Stomach (tissue), 9 donors: ENCODE data around the gene RBL1. TPM values are rescaled to one million over a fixed set of nuclear protein-coding genes. Genes with fewer than 3 reads are reported as not detected.
A peak's percentile ranks its signal among the peaks of the same experiment; 100 is the strongest.
"Not testable (repeated sequence)": the region's sequence is repeated elsewhere in the genome, so short reads cannot be mapped to it uniquely, and the experiment has no call there.

Experiments used
- DNase-seq, 2 donors: peaks; one replicate each; pipeline versions ENCODE4 v3.0.0 to v3.0.0-alpha.2; 2013 to 2019
- H3K27ac ChIP-seq, 5 donors: fragments of 200-600 bp in 4 of 5; sonication (generic) in 4 of 5; one replicate each; pipeline ENCODE4 v1.5.1; 2013 to 2019; ENCODE audit warnings: mild to moderate bottlenecking in 1 of 5, moderate library complexity in 1 of 5
- H3K27me3 ChIP-seq, 3 donors: fragments of 200-600 bp; sonication (generic); one replicate each; pipeline ENCODE4 v1.5.1; 2017 to 2019; ENCODE audit warnings: mixed run types in 1 of 3
- H3K36me3 ChIP-seq, 4 donors: fragments of 200-600 bp; sonication (generic); 1 replicate in 3 of 4; 2 replicates in 1 of 4; pipeline ENCODE4 v1.5.1; 2016 to 2019
- H3K4me1 ChIP-seq, 4 donors: fragments of 200-600 bp; sonication (generic); one replicate each; pipeline ENCODE4 v1.5.1; 2016 to 2019
- H3K4me3 ChIP-seq, 4 donors: fragments of 200-600 bp; sonication (generic) in 3 of 4; one replicate each; pipeline ENCODE4 v1.5.1; 2016 to 2019; ENCODE audit warnings: mild to moderate bottlenecking in 1 of 4
- H3K9me3 ChIP-seq, 4 donors: fragments of 200-600 bp; sonication (generic); one replicate each; pipeline ENCODE4 v1.5.1; 2016 to 2019
- CTCF ChIP-seq, 7 experiments: fragments of 450-650 bp in 4 of 7; fragments of 200-600 bp in 3 of 7; sonication (generic) in 3 of 7; IDR thresholded peaks; one replicate each; pipeline ENCODE4 v1.5.1; 2016 to 2019; ENCODE audit warnings: antibody characterized with exemption in 7 of 7, control low read depth in 2 of 7, mild to moderate bottlenecking in 1 of 7
- EP300 ChIP-seq: sonication (generic); formaldehyde crosslinking; IDR thresholded peaks from one replicate; pipeline ENCODE4 v1.6.1; 2017; ENCODE audit warnings: antibody characterized with exemption
- POLR2A ChIP-seq, 4 donors: fragments of 450-650 bp; IDR thresholded peaks; one replicate each; pipeline ENCODE4 v1.6.1; 2016; ENCODE audit warnings: antibody characterized with exemption in 4 of 4, control low read depth in 2 of 4, mild to moderate bottlenecking in 1 of 4, moderate library complexity in 1 of 4
- POLR2AphosphoS5 ChIP-seq, 3 donors: sonication (generic); formaldehyde crosslinking; IDR thresholded peaks; one replicate each; pipeline ENCODE4 v1.6.1; 2016; ENCODE audit warnings: antibody characterized with exemption in 3 of 3
- WGBS, 5 donors: extraction: QIAGEN DNeasy Blood & Tissue Kit in 3 of 5; methylation state at CpG; one replicate each; pipeline versions ENCODE4 v1.1.5 to v1.1.7; 2013 to 2018; 5-methylcytosine and 5-hydroxymethylcytosine counted together
- intact Hi-C: fragments of 100-400 bp; cut with DNase I; formaldehyde crosslinking; loops from one replicate; pipeline ENCODE4 v1.15.1; 2023; ENCODE audit warnings: low total_unique reads
- polyA plus RNA-seq, 3 donors: library from polyadenylated mRNA; stranded (reverse); fragments of 200-250 nt; gene quantifications; one replicate each; pipeline ENCODE4 v1.2.3, GENCODE V29; 2013
- total RNA-seq, 5 donors: library from RNA; depleted of rRNA; stranded (reverse); fragments of >200 nt; gene quantifications; one replicate each; pipeline versions ENCODE4 v1.1.0 to v1.2.3, GENCODE V29; 2014 to 2016
- donor health status: healthy with polysubstance abuse.
- donor health status: Bipolar disorder and iron deficiency.
- donor health status: healthy.

Gene RBL1
- total and polyA plus RNA-seq, 8 donors: 1.5 to 13.0 (median 2.5) TPM

- Histone ChIP-seq H3K9me3 (no peaks in the 10 kb centered on the region), H3K36me3 (peaks cover 11 to 74% (median 68%) of the 10 kb centered on the region in 4 donors), H3K27ac (no peak overlapping the region), H3K4me3 (no peak overlapping the region), H3K27me3 (no peaks in the 10 kb centered on the region), H3K4me1 (no peaks in the 10 kb centered on the region)
- no peak for DNase-seq
- TF ChIP-seq POLR2AphosphoS5 (IDR thresholded peaks at IDR 0.05) (no peak), POLR2A (IDR thresholded peaks at IDR 0.05) (no peak), CTCF (IDR thresholded peaks at IDR 0.05) (no peak), EP300 (no peak)
- WGBS, 5 donors: 91 to 99% (median 96%) methylated on average over 4 of the region's 4 CpGs
- intact Hi-C loops: no loop called here
Observed at GRCh38 chr20:37053230-37053950, 42.4 kb downstream of the RBL1 start.

- DNase-seq: peak in 1 of 2 donors; percentile 16
- H3K9me3 ChIP-seq: no peaks in the 10 kb centered on the region
- WGBS, 5 donors: 79 to 93% (median 89%) methylated on average over 17 of the region's 17 CpGs
- no peaks in the 10 kb centered on the region for H3K4me1 ChIP-seq
- TF ChIP-seq POLR2A (IDR thresholded peaks at IDR 0.05): no peak
- TF ChIP-seq EP300: no peak
- no peak for TF ChIP-seq CTCF (IDR thresholded peaks at IDR 0.05)
- TF ChIP-seq POLR2AphosphoS5 (IDR thresholded peaks at IDR 0.05): no peak
- intact Hi-C loops: no loop called here
- no peaks in the 10 kb centered on the region for H3K27me3 ChIP-seq
- H3K27ac ChIP-seq: no peak overlapping the region
- H3K36me3 ChIP-seq: peaks cover 12 to 88% (median 80%) of the 10 kb centered on the region in 4 donors
- H3K4me3 ChIP-seq: no peak overlapping the region
Observed at GRCh38 chr20:37042986-37043972, 52.5 kb downstream of the RBL1 start.

GRCh38 chr20:37039366-37039765 lies 56.4 kb downstream of the RBL1 start:
- peaks cover 9 to 80% (median 75%) of the 10 kb centered on the region in 4 donors for H3K36me3 ChIP-seq
- H3K4me1 ChIP-seq, H3K4me3 ChIP-seq, H3K27me3 ChIP-seq, intact Hi-C loops, DNase-seq, H3K9me3 ChIP-seq, H3K27ac ChIP-seq: not testable (repeated sequence)
- 93 to 100% (median 96%) methylated on average over 2 of the region's 2 CpGs for WGBS, 5 donors

GRCh38 chr20:37032077-37032476 lies 63.7 kb downstream of the RBL1 start:
- no peaks in the 10 kb centered on the region for H3K9me3 ChIP-seq
- H3K27me3 ChIP-seq: no peaks in the 10 kb centered on the region
- H3K4me3 ChIP-seq: no peak overlapping the region
- TF ChIP-seq CTCF (IDR thresholded peaks at IDR 0.05): no peak
- no peak for TF ChIP-seq POLR2A (IDR thresholded peaks at IDR 0.05)
- no peak for TF ChIP-seq EP300
- peaks cover 0 to 87% (median 57%) of the 10 kb centered on the region in 4 donors for H3K36me3 ChIP-seq
- no peak overlapping the region for H3K27ac ChIP-seq
- DNase-seq: no peak
- no peaks in the 10 kb centered on the region for H3K4me1 ChIP-seq
- intact Hi-C loops: no loop called here
- WGBS, 5 donors: 94 to 98% (median 97%) methylated on average over 4 of the region's 4 CpGs
